Liver (tissue), 10 donors: ENCODE data around the gene AP1G1. TPM values are rescaled to one million over a fixed set of nuclear protein-coding genes. Genes with fewer than 3 reads are reported as not detected.

Experiments used
- DNase-seq: peaks from one replicate; pipeline ENCODE4 v3.0.0-alpha.2; 2017; ENCODE audit warnings: low spot score
- H3K27ac ChIP-seq, 2 donors: one replicate each; pipeline ENCODE4 v1.7.0; 2013; ENCODE audit warnings: inconsistent platforms in 2 of 2, low read length in 2 of 2, control low read depth in 1 of 2, low read depth in 1 of 2, mild to moderate bottlenecking in 1 of 2
- H3K27me3 ChIP-seq, 4 donors: one replicate each; pipeline versions ENCODE4 v1.6.1 to v1.7.0; 2013; ENCODE audit warnings: low read length in 3 of 4, inconsistent platforms in 1 of 4, mild to moderate bottlenecking in 1 of 4, moderate library complexity in 1 of 4; ENCODE audit not compliant: control insufficient read depth in 4 of 4, insufficient read depth in 4 of 4
- H3K36me3 ChIP-seq, 4 donors: one replicate each; pipeline versions ENCODE4 v1.6.1 to v1.7.0; 2013; ENCODE audit warnings: low read length in 3 of 4, mild to moderate bottlenecking in 3 of 4, low read depth in 1 of 4, moderate library complexity in 1 of 4; ENCODE audit not compliant: control insufficient read depth in 4 of 4, insufficient read depth in 3 of 4
- H3K4me1 ChIP-seq, 4 donors: one replicate each; pipeline versions ENCODE4 v1.6.1 to v1.7.0; 2013; ENCODE audit warnings: low read length in 3 of 4, mild to moderate bottlenecking in 3 of 4, moderate library complexity in 1 of 4; ENCODE audit not compliant: control insufficient read depth in 4 of 4, insufficient read depth in 4 of 4
- H3K4me3 ChIP-seq, 3 donors: one replicate each; pipeline versions ENCODE4 v1.6.1 to v1.7.0; 2013; ENCODE audit warnings: low read length in 3 of 3, control low read depth in 1 of 3, low read depth in 1 of 3, mild to moderate bottlenecking in 1 of 3
- H3K9ac ChIP-seq, 2 donors: one replicate each; pipeline ENCODE4 v1.7.0; 2013; ENCODE audit warnings: low read length in 2 of 2, mild to moderate bottlenecking in 2 of 2, moderate library complexity in 2 of 2, control low read depth in 1 of 2, low read depth in 1 of 2
- H3K9me3 ChIP-seq, 4 donors: one replicate each; pipeline versions ENCODE4 v1.6.1 to v1.7.0; 2013; ENCODE audit warnings: low read length in 3 of 4; ENCODE audit not compliant: control insufficient read depth in 4 of 4
- RXRA ChIP-seq, 2 donors: IDR thresholded peaks; 2 replicates each; pipeline ENCODE4 v1.6.1; 2017 to 2018; ENCODE audit warnings: antibody characterized with exemption in 2 of 2, mild to moderate bottlenecking in 1 of 2
- WGBS: extraction: QIAGEN DNeasy Blood & Tissue Kit; methylation state at CpG from one replicate; pipeline ENCODE4 v1.1.7; 2013; 5-methylcytosine and 5-hydroxymethylcytosine counted together
- polyA plus RNA-seq, 2 donors: library from polyadenylated mRNA; stranded (reverse) in 1 of 2; unstranded in 1 of 2; fragments of 200-250 nt in 1 of 2; fragments of >200 nt in 1 of 2; fragmentation: Nextera tagmentation in 1 of 2; extraction: Ambion mirVana in 1 of 2; gene quantifications; one replicate each; pipeline versions ENCODE4 v1.2.1 to v1.2.3, GENCODE V29; 2013 to 2015
- small RNA-seq: library from RNA; depleted of rRNA; stranded (forward); fragments of <200 nt; gene quantifications from one replicate; pipeline ENCODE3, GENCODE V24; 2014
- total RNA-seq, 2 donors: library from RNA; depleted of rRNA; stranded (reverse); fragments of >200 nt; gene quantifications; one replicate each; pipeline ENCODE4 v1.2.3, GENCODE V29; 2014
- donor health status: healthy.
- donor health status: healthy.
- donor health status: healthy.
- donor health status: healthy.
- donor health status: healthy.

The AP1G1 gene
- total and polyA plus RNA-seq, 4 donors, result 11.4 to 64.4 (median 32.8) TPM

GRCh38 chr16:71681360-71681759 is 127.3 kb downstream of the AP1G1 start:
- no peak for DNase-seq
- Histone ChIP-seq H3K9ac (no peak overlapping the region), H3K9me3 (no peaks in the 10 kb centered on the region), H3K27me3 (no peaks in the 10 kb centered on the region), H3K4me1 (peaks cover 0 to 4% (median 0%) of the 10 kb centered on the region in 4 donors), H3K36me3 (peaks cover 3 to 16% (median 6%) of the 10 kb centered on the region in 4 donors), H3K27ac (no peak overlapping the region), H3K4me3 (no peak overlapping the region)
- TF ChIP-seq RXRA (IDR thresholded peaks at IDR 0.05), result no peak
- WGBS, result 45% methylated on average over 2 of the region's 2 CpGs

Small RNAs within 50 kb of the gene (small RNA-seq; reads per million reads assigned to genes)
- gene AC010653.3, result not detected
- not detected for gene SNORA70D
- gene SNORD71, result 3,292 reads per million, percentile 100 among the genes with 10 or more reads in this experiment

Other genes starting within 250 kb of the AP1G1 start
- 100 to 1,000 TPM in 1 of 2 donors, 10 to 100 TPM in 1; 10.6 to 484 TPM for gene TAT, start 231.7 kb downstream of the AP1G1 start, total RNA-seq
- 100 to 1,000 TPM; 382 to 540 TPM for gene TAT, start 231.7 kb downstream of the AP1G1 start, polyA plus RNA-seq
- gene MARVELD3, start 182.7 kb downstream of the AP1G1 start, total RNA-seq, result 1 to 10 TPM; 4.9 TPM
- 1 to 10 TPM; 1.8 to 3.3 TPM for gene MARVELD3, start 182.7 kb downstream of the AP1G1 start, polyA plus RNA-seq
- 1 to 10 TPM; 5.5 to 7.8 TPM for gene PHLPP2, start 84.1 kb downstream of the AP1G1 start, total RNA-seq
- 1 to 10 TPM; 1.2 to 2.2 TPM for gene PHLPP2, start 84.1 kb downstream of the AP1G1 start, polyA plus RNA-seq
- 10 to 100 TPM; 10.7 to 15.0 TPM for gene ATXN1L, start 37.1 kb upstream of the AP1G1 start, total RNA-seq
- 1 to 10 TPM; 5.7 to 6.3 TPM for gene ATXN1L, start 37.1 kb upstream of the AP1G1 start, polyA plus RNA-seq
- 1 to 10 TPM; 1.9 to 2.1 TPM for gene ZNF821, start 75.3 kb upstream of the AP1G1 start, total RNA-seq
- gene ZNF821, start 75.3 kb upstream of the AP1G1 start, polyA plus RNA-seq, result 1 to 10 TPM; 1.0 to 3.0 TPM
- 10 to 100 TPM; 65.4 to 95.3 TPM for gene IST1, start 86.7 kb upstream of the AP1G1 start, total RNA-seq
- 10 to 100 TPM; 33.8 to 41.7 TPM for gene IST1, start 86.7 kb upstream of the AP1G1 start, polyA plus RNA-seq
- gene PKD1L3, start 191.6 kb upstream of the AP1G1 start, total RNA-seq, result 1 to 10 TPM; 1.2 to 3.3 TPM
- gene PKD1L3, start 191.6 kb upstream of the AP1G1 start, polyA plus RNA-seq, result under 1 TPM; 0.15 to 0.57 TPM
- 100 to 1,000 TPM in 1 of 2 donors, 10 to 100 TPM in 1; 14.4 to 150 TPM for gene DHODH, start 199.9 kb upstream of the AP1G1 start, total RNA-seq
- gene DHODH, start 199.9 kb upstream of the AP1G1 start, polyA plus RNA-seq, result 10 to 100 TPM; 62.7 to 96.1 TPM
- over 10,000 TPM; 13,922 to 117,679 TPM for gene HP, start 245.7 kb upstream of the AP1G1 start, total RNA-seq
- over 10,000 TPM; 42,039 to 64,932 TPM for gene HP, start 245.7 kb upstream of the AP1G1 start, polyA plus RNA-seq